IMR-90 (cell line): ENCODE data around the gene KLKB1. TPM values are rescaled to one million over a fixed set of nuclear protein-coding genes. Genes with fewer than 3 reads are reported as not detected.

ENCODE experiments used
- ATAC-seq: fragments of 200-7000 bp; cut with Tn5 transposase; 2 replicates; pipeline ENCODE4 v1.9.1; 2020; ENCODE audit warnings: low read depth, mild to moderate bottlenecking, moderate library complexity
- BruUV-seq: library from RNA; stranded (reverse); fragments of 400-500 nt; replicated peaks from 2 replicates; lab custom pipeline; 2021; lab: Mats Ljungman, UMichigan
- CTCF ChIA-PET: fragments of 300-600 bp; formaldehyde crosslinking; extraction: SDS; loops from one replicate; lab custom pipeline; 2021; ENCODE audit warnings: antibody characterized with exemption; lab: Yijun Ruan, JAX
- POLR2A ChIA-PET: fragments of 300-600 bp; sonication (Branson Sonifier 250); formaldehyde crosslinking; loops from one replicate; lab custom pipeline; 2022; ENCODE audit warnings: antibody characterized with exemption; ENCODE audit not compliant: unreplicated experiment; lab: Charles Lee
- DNase-seq: peaks from one replicate; pipeline ENCODE4 v3.0.0; 2013
- H2AFZ ChIP-seq: replicated peaks from 2 replicates; pipeline ENCODE3; 2013; ENCODE audit warnings: low read length, mild to moderate bottlenecking; ENCODE audit not compliant: poor library complexity
- H2AK5ac ChIP-seq: 2 replicates; pipeline ENCODE4 v1.6.1; 2013; ENCODE audit warnings: low read depth, low read length, inconsistent platforms
- H2AK9ac ChIP-seq: replicated peaks from 2 replicates; pipeline ENCODE3; 2013; ENCODE audit warnings: mild to moderate bottlenecking, low read depth, low read length, moderate library complexity; ENCODE audit not compliant: poor library complexity
- H2BK120ac ChIP-seq: 2 replicates; pipeline ENCODE4 v1.6.1; 2013; ENCODE audit warnings: low read depth, low read length, inconsistent platforms
- H2BK15ac ChIP-seq: 3 replicates; pipeline ENCODE4 v1.6.1; 2013; ENCODE audit warnings: low read depth, low read length, inconsistent platforms
- H2BK20ac ChIP-seq: 2 replicates; pipeline ENCODE4 v1.6.1; 2013; ENCODE audit warnings: low read depth, mild to moderate bottlenecking, inconsistent platforms, low read length, moderate library complexity
- H2BK5ac ChIP-seq: 2 replicates; pipeline ENCODE4 v1.6.1; 2013; ENCODE audit warnings: mild to moderate bottlenecking, low read depth, low read length, inconsistent platforms; ENCODE audit not compliant: poor library complexity, severe bottlenecking
- H3K14ac ChIP-seq: replicated peaks from 2 replicates; pipeline ENCODE4 v1.6.1; 2013; ENCODE audit warnings: low read depth, low read length, inconsistent platforms
- H3K18ac ChIP-seq: 2 replicates; pipeline ENCODE4 v1.6.1; 2013; ENCODE audit warnings: low read depth, low read length, control low read depth
- H3K23ac ChIP-seq: 2 replicates; pipeline ENCODE4 v1.6.1; 2013; ENCODE audit warnings: low read depth, low read length, inconsistent platforms
- H3K27ac ChIP-seq: 2 replicates; pipeline ENCODE4 v1.5.1; 2013; ENCODE audit warnings: mild to moderate bottlenecking, control low read depth, low read length; ENCODE audit not compliant: insufficient read depth
- H3K27me3 ChIP-seq: 2 replicates; pipeline ENCODE4 v1.6.1; 2013; ENCODE audit warnings: low read length; ENCODE audit not compliant: control insufficient read depth, insufficient read depth
- H3K36me3 ChIP-seq: 2 replicates; pipeline ENCODE4 v1.6.1; 2013; ENCODE audit warnings: low read length, mixed read lengths; ENCODE audit not compliant: control insufficient read depth, insufficient read depth
- H3K4ac ChIP-seq: 2 replicates; pipeline ENCODE4 v1.6.1; 2013; ENCODE audit warnings: low read depth, low read length, inconsistent platforms
- H3K4me1 ChIP-seq: 2 replicates; pipeline ENCODE4 v1.6.1; 2013; ENCODE audit warnings: low read length, mixed read lengths; ENCODE audit not compliant: control insufficient read depth, insufficient read depth
- H3K4me2 ChIP-seq: 2 replicates; pipeline ENCODE4 v1.6.1; 2013; ENCODE audit warnings: low read depth, mild to moderate bottlenecking, control low read depth, low read length, moderate library complexity
- H3K4me3 ChIP-seq: 2 replicates; pipeline ENCODE4 v1.5.1; 2013; ENCODE audit warnings: low read depth, mild to moderate bottlenecking, control low read depth, low read length, moderate library complexity; ENCODE audit not compliant: insufficient read depth
- H3K56ac ChIP-seq: 2 replicates; pipeline ENCODE4 v1.6.1; 2013; ENCODE audit warnings: low read length, inconsistent platforms; ENCODE audit not compliant: insufficient read depth; ENCODE audit errors: extremely low read depth
- H3K79me1 ChIP-seq, 2 experiments: 2 replicates each; pipeline ENCODE4 v1.6.1; 2013; ENCODE audit warnings: low read length in 2 of 2, inconsistent platforms in 1 of 2, low read depth in 1 of 2
- H3K9ac ChIP-seq: 2 replicates; pipeline ENCODE4 v1.6.1; 2013; ENCODE audit warnings: low read depth, low read length, control low read depth
- H3K9me1 ChIP-seq: 2 replicates; pipeline ENCODE4 v1.6.1; 2013; ENCODE audit warnings: low read length, inconsistent platforms; ENCODE audit not compliant: insufficient read depth
- H3K9me3 ChIP-seq: 2 replicates; pipeline ENCODE4 v1.6.1; 2013; ENCODE audit warnings: low read length; ENCODE audit not compliant: control insufficient read depth, insufficient read depth
- H4K20me1 ChIP-seq: 2 replicates; pipeline ENCODE4 v1.6.1; 2013; ENCODE audit warnings: low read length, inconsistent platforms; ENCODE audit not compliant: insufficient read depth
- H4K5ac ChIP-seq: 2 replicates; pipeline ENCODE4 v1.6.1; 2013; ENCODE audit warnings: mild to moderate bottlenecking, low read depth, low read length, control low read depth
- H4K8ac ChIP-seq, 2 experiments: 2 replicates each; pipeline ENCODE4 v1.6.1; 2013; ENCODE audit warnings: low read depth in 2 of 2, low read length in 2 of 2, control low read depth in 1 of 2, inconsistent platforms in 1 of 2
- H4K91ac ChIP-seq: 2 replicates; pipeline ENCODE4 v1.6.1; 2013; ENCODE audit warnings: low read depth, low read length, inconsistent platforms; ENCODE audit not compliant: insufficient read depth
- BHLHE40 ChIP-seq: fragments of 150-350 bp; IDR thresholded peaks from 2 replicates; pipeline ENCODE4 v1.6.1; 2016; ENCODE audit warnings: mild to moderate bottlenecking, low read depth, low read length
- CEBPB ChIP-seq: IDR thresholded peaks from 2 replicates; pipeline ENCODE4 v1.6.1; 2012; ENCODE audit warnings: low read depth, low read length, improper control_type of control experiment
- CHD1 ChIP-seq: IDR thresholded peaks from 2 replicates; pipeline ENCODE4 v1.6.1; 2012; ENCODE audit warnings: low read depth, low read length, improper control_type of control experiment
- CTCF ChIP-seq: conservative IDR thresholded peaks from 2 replicates; pipeline ENCODE4 v1.5.1; 2012; ENCODE audit warnings: mild to moderate bottlenecking, low read depth, low read length, improper control_type of control experiment
- ELK1 ChIP-seq: fragments of 150-350 bp; IDR thresholded peaks from 2 replicates; pipeline ENCODE4 v1.6.1; 2016; ENCODE audit warnings: low read depth, mild to moderate bottlenecking, low read length, moderate library complexity, borderline replicate concordance
- FOS ChIP-seq: fragments of 150-350 bp; IDR thresholded peaks from 2 replicates; pipeline ENCODE4 v1.6.1; 2016; ENCODE audit warnings: low read depth, low read length
- MXI1 ChIP-seq: IDR thresholded peaks from 2 replicates; pipeline ENCODE4 v1.6.1; 2012; ENCODE audit warnings: low read depth, mild to moderate bottlenecking, low read length, moderate library complexity, borderline replicate concordance
- NFE2L2 ChIP-seq: fragments of 150-350 bp; IDR thresholded peaks from 2 replicates; pipeline ENCODE4 v1.6.1; 2016; ENCODE audit warnings: low read depth, mild to moderate bottlenecking, low read length
- POLR2A ChIP-seq: IDR thresholded peaks from 2 replicates; pipeline ENCODE4 v1.6.1; 2012; ENCODE audit warnings: mild to moderate bottlenecking, low read depth, low read length
- RAD21 ChIP-seq: IDR thresholded peaks from 2 replicates; pipeline ENCODE4 v1.6.1; 2012; ENCODE audit warnings: low read length, improper control_type of control experiment
- RCOR1 ChIP-seq: IDR thresholded peaks from 2 replicates; pipeline ENCODE4 v1.6.1; 2012; ENCODE audit warnings: mild to moderate bottlenecking, low read length, improper control_type of control experiment; ENCODE audit not compliant: insufficient replicate concordance
- RFX5 ChIP-seq: IDR thresholded peaks from 2 replicates; pipeline ENCODE4 v1.8.0; 2012; ENCODE audit warnings: low read depth, mild to moderate bottlenecking, low read length, moderate library complexity
- SMC3 ChIP-seq: fragments of 150-350 bp; IDR thresholded peaks from 2 replicates; pipeline ENCODE4 v1.6.1; 2016; ENCODE audit warnings: low read depth, mild to moderate bottlenecking, antibody characterized with exemption, low read length, moderate library complexity
- WGBS, 2 experiments: methylation state at CpG; one replicate each; pipeline versions ENCODE4 v1.1.5 to v1.1.7; 2013; ENCODE audit warnings: missing lambda C conversion rate in 2 of 2; ENCODE audit not compliant: insufficient read length in 1 of 2; ENCODE audit errors: extremely low coverage in 2 of 2; 5-methylcytosine and 5-hydroxymethylcytosine counted together
- dilution Hi-C: fragments of 300-500 bp; cut with HindIII; formaldehyde crosslinking; loops from one replicate; pipeline ENCODE4 v1.14.3; 2018; ENCODE audit warnings: low sequenced_read_pairs; ENCODE audit not compliant: unreplicated experiment
- in situ Hi-C: fragments of 300-500 bp; cut with MboI; formaldehyde crosslinking; loops from 3 replicates; pipeline ENCODE4 v1.14.3; 2019; ENCODE audit warnings: low sequenced_read_pairs, inconsistent platforms, mixed read lengths
- intact Hi-C: fragments of 100-400 bp; cut with micrococcal nuclease; formaldehyde crosslinking; loops from 2 replicates; pipeline ENCODE4 v1.10.0; 2022
- polyA plus RNA-seq, 3 experiments: library from polyadenylated mRNA; depleted of rRNA; stranded (reverse); fragments of >200 nt; gene quantifications; 2 replicates each; pipeline ENCODE4 v1.2.3, GENCODE V29; 2012; ENCODE audit warnings: low replicate concordance in 1 of 3
- total RNA-seq: library from RNA; depleted of rRNA; stranded (reverse); fragments of >200 nt; gene quantifications from 2 replicates; pipeline ENCODE4 v1.2.3, GENCODE V29; 2012

KLKB1 gene
- total and polyA plus RNA-seq, 2 of the 4 experiments (the other 2 are of a cell fraction): 0.03 TPM; not detected in 1

- no peak overlapping the region for H2BK5ac ChIP-seq
- ATAC-seq (no peak), DNase-seq (no peak)
- dilution Hi-C loops (no loop called here), intact Hi-C loops (no loop called here), in situ Hi-C loops (no loop called here)
- no peak overlapping the region for H2AK9ac ChIP-seq
- no peak overlapping the region for H3K4me2 ChIP-seq
- H2BK15ac ChIP-seq: no peak overlapping the region
- H3K9ac ChIP-seq: no peak overlapping the region
- no peak overlapping the region for H3K56ac ChIP-seq
- TF ChIP-seq FOS (no peak), RAD21 (no peak), CHD1 (no peak), POLR2A (no peak), CEBPB (no peak), SMC3 (no peak), MXI1 (no peak), NFE2L2 (no peak), RFX5 (no peak), ELK1 (no peak), RCOR1 (no peak), CTCF (no peak), BHLHE40 (no peak)
- peaks cover 3% of the 10 kb centered on the region; the same call in 1 of the 2 replicates for H3K27me3 ChIP-seq
- BruUV-seq: no TSS peak
- H4K20me1 ChIP-seq: no peaks in the 10 kb centered on the region
- H3K18ac ChIP-seq: no peak overlapping the region
- no peak overlapping the region for H2BK120ac ChIP-seq
- H4K91ac ChIP-seq: no peak overlapping the region
- H3K14ac ChIP-seq: no peak overlapping the region
- no peaks in the 10 kb centered on the region for H3K9me3 ChIP-seq
- no peak overlapping the region for H3K27ac ChIP-seq
- H3K4me3 ChIP-seq: no peak overlapping the region
- H4K8ac ChIP-seq: no peak overlapping the region
- no peaks in the 10 kb centered on the region for H3K79me1 ChIP-seq
- H3K23ac ChIP-seq: no peak overlapping the region
- no peaks in the 10 kb centered on the region for H3K4me1 ChIP-seq
- no peak overlapping the region for H2BK20ac ChIP-seq
- ChIA-PET POLR2A (no interaction called here), CTCF (no interaction called here)
- H2AK5ac ChIP-seq: no peak overlapping the region
- no peak overlapping the region for H2AFZ ChIP-seq
- H3K4ac ChIP-seq: no peak overlapping the region
- H3K36me3 ChIP-seq: no peaks in the 10 kb centered on the region
- no peaks in the 10 kb centered on the region for H3K9me1 ChIP-seq
- no CpG with 5 or more reads among the region's 3 CpGs for WGBS, 2 experiments
- H4K5ac ChIP-seq: no peak overlapping the region
Measured at GRCh38 chr4:186286581-186286980, 59.3 kb downstream of the KLKB1 start.
